ENCODE results near the gene GALNTL6. TPM values are rescaled to one million over a fixed set of nuclear protein-coding genes. Genes with fewer than 3 reads are reported as not detected.

Gene GALNTL6
- total and polyA plus RNA-seq, 9 of the 15 experiments (the other 6 are each of a cell fraction or from before 2014, with no cell fraction given) = 0.18 to 0.50 (median 0.29) TPM

- ChIA-PET POLR2A (no interaction called here), CTCF (ENCODE audit: low intra/inter-chr PET ratio) (no interaction called here)
- Histone ChIP-seq H3K27ac (ENCODE audit: extremely low read depth, low read depth, low read length) (no peak overlapping the region), H3K4me2 (ENCODE audit: insufficient read depth, low read length) (no peak overlapping the region), H3K9me3 (replicated peaks; ENCODE audit: control insufficient read depth, insufficient read depth, low read depth, low read length) (no peaks in the 10 kb centered on the region), H3K79me2 (ENCODE audit: control insufficient read depth, insufficient read depth, low read length) (no peaks in the 10 kb centered on the region), H3K9ac (ENCODE audit: insufficient read depth in 1 of 2, low read depth in 2 of 2, low read length in 2 of 2) (no peak overlapping the region), H3K4me1 (replicated peaks in 1 of 2; ENCODE audit: control insufficient read depth in 2 of 2, insufficient read depth in 2 of 2, low read length in 2 of 2) (no peaks in the 10 kb centered on the region), H4K20me1 (replicated peaks; ENCODE audit: control insufficient read depth, insufficient read depth, low read length) (no peaks in the 10 kb centered on the region), H2AFZ (ENCODE audit: low read depth, low read length) (no peak overlapping the region), H3K9me1 (ENCODE audit: control insufficient read depth, insufficient read depth, low read length) (no peaks in the 10 kb centered on the region), H3K27me3 (ENCODE audit: control insufficient read depth in 2 of 2, insufficient read depth in 2 of 2, low read length in 2 of 2) (no peaks in the 10 kb centered on the region), H3K4me3 (no peak overlapping the region), H3K36me3 (ENCODE audit: control insufficient read depth, insufficient read depth, low read length) (no peaks in the 10 kb centered on the region)
- DNase-seq (ENCODE audit: extremely low read depth in 1 of 4, low spot score in 3 of 4) (no peak), FAIRE-seq (no peak), ATAC-seq (no peak)
- 0% methylated on average over 2 of the region's 2 CpGs for WGBS (ENCODE audit: insufficient coverage, low coverage, missing lambda C conversion rate)
- in situ Hi-C loops (cut with MboI) (no loop called here), intact Hi-C loops (cut with micrococcal nuclease) (no loop called here)
- TF ChIP-seq FOS (IDR thresholded peaks at IDR 0.05; ENCODE audit: extremely low read depth, insufficient read length) (no peak), ZNF124 (CRISPR knock-in tag; IDR thresholded peaks at IDR 0.05) (no peak), ZNF699 (CRISPR knock-in tag; IDR thresholded peaks at IDR 0.05; ENCODE audit: insufficient replicate concordance) (no peak), NFE2L1 (tag; IDR thresholded peaks at IDR 0.05; ENCODE audit: borderline replicate concordance, low read depth) (no peak), NFIC (IDR thresholded peaks at IDR 0.05) (no peak), ZNF449 (CRISPR knock-in tag; IDR thresholded peaks at IDR 0.05) (no peak), CEBPZ (IDR thresholded peaks at IDR 0.05; ENCODE audit: borderline replicate concordance, low read depth, low read length) (no peak), ZBTB17 (CRISPR knock-in tag; IDR thresholded peaks at IDR 0.05) (no peak), NCOA1 (IDR thresholded peaks at IDR 0.05; ENCODE audit: low read depth) (no peak), MCM5 (IDR thresholded peaks at IDR 0.05; ENCODE audit: low read depth) (no peak), ZBTB33 (CRISPR knock-in tag; IDR thresholded peaks at IDR 0.05) (no peak), SLC30A9 (CRISPR knock-in tag; IDR thresholded peaks at IDR 0.05) (no peak), ZNF695 (CRISPR knock-in tag; IDR thresholded peaks at IDR 0.05) (no peak), ZNF696 (CRISPR knock-in tag; conservative IDR thresholded peaks at IDR 0.05) (no peak), NRF1 (conservative IDR thresholded peaks at IDR 0.05 in 1 of 2, IDR thresholded peaks at IDR 0.05 in 1 of 2) (no peak), NFE2 (IDR thresholded peaks at IDR 0.05; ENCODE audit: low read depth) (no peak), RUNX1 (IDR thresholded peaks at IDR 0.05; ENCODE audit: low read depth) (no peak)
- TF ChIP-seq, protein P1, sequence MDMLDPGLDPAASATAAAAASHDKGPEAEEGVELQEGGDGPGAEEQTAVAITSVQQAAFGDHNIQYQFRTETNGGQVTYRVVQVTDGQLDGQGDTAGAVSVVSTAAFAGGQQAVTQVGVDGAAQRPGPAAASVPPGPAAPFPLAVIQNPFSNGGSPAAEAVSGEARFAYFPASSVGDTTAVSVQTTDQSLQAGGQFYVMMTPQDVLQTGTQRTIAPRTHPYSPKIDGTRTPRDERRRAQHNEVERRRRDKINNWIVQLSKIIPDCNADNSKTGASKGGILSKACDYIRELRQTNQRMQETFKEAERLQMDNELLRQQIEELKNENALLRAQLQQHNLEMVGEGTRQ (CRISPR knock-in tag; IDR thresholded peaks at IDR 0.05) = no peak
- BruUV-seq (replicated peaks) = no TSS peak
Measured at GRCh38 chr4:172573899-172574298, 760.7 kb downstream of the GALNTL6 start.

Measured in K562 (cell line).